Psoas muscle (tissue), 8 donors: ENCODE results near the gene AOAH. TPM values are rescaled to one million over a fixed set of nuclear protein-coding genes. Genes with fewer than 3 reads are reported as not detected.

Experiments
- ATAC-seq, 4 donors: fragments of 200-7000 bp; cut with Tn5 transposase; one replicate each; pipeline ENCODE4 v1.9.1; 2020; ENCODE audit warnings: moderate library complexity in 3 of 4, mild to moderate bottlenecking in 2 of 4
- DNase-seq, 2 donors: peaks; one replicate each; pipeline ENCODE4 v3.0.0-alpha.2; 2020
- H3K27ac ChIP-seq: fragments of 200-600 bp; one replicate; pipeline ENCODE4 v1.8.0; 2022
- H3K27me3 ChIP-seq, 3 donors: fragments of 200-600 bp in 1 of 3; one replicate each; pipeline versions ENCODE4 v1.6.1 to v1.8.0; 2013 to 2022; ENCODE audit warnings: low read length in 2 of 3, mild to moderate bottlenecking in 2 of 3, moderate library complexity in 1 of 3; ENCODE audit not compliant: insufficient read depth in 3 of 3
- H3K36me3 ChIP-seq, 2 donors: fragments of 200-600 bp in 1 of 2; one replicate each; pipeline versions ENCODE4 v1.6.1 to v1.8.0; 2013 to 2022; ENCODE audit warnings: low read depth in 1 of 2, mild to moderate bottlenecking in 1 of 2, moderate library complexity in 1 of 2; ENCODE audit not compliant: insufficient read depth in 1 of 2
- H3K4me1 ChIP-seq: fragments of 200-600 bp; one replicate; pipeline ENCODE4 v1.8.0; 2022
- H3K4me3 ChIP-seq: fragments of 200-600 bp; one replicate; pipeline ENCODE4 v1.8.0; 2022; ENCODE audit warnings: mild to moderate bottlenecking
- H3K9me3 ChIP-seq: fragments of 200-600 bp; one replicate; pipeline ENCODE4 v1.8.0; 2022
- CTCF ChIP-seq: fragments of 200-600 bp; IDR thresholded peaks from one replicate; pipeline ENCODE4 v1.8.0; 2022; ENCODE audit warnings: antibody characterized with exemption
- WGBS, 3 donors: extraction: QIAGEN DNeasy Blood & Tissue Kit; methylation state at CpG; one replicate each; pipeline versions ENCODE4 v1.1.6 to v1.1.7; 2013; 5-methylcytosine and 5-hydroxymethylcytosine counted together
- intact Hi-C, 2 donors: fragments of 100-400 bp; cut with DNase I; formaldehyde crosslinking; loops; one replicate each; pipeline versions ENCODE4 v1.11.0 to v1.14.2; 2022
- polyA plus RNA-seq, 3 donors: library from polyadenylated mRNA; stranded (reverse); fragments of 200-250 nt; gene quantifications; one replicate each; pipeline ENCODE4 v1.2.3, GENCODE V29; 2013
- total RNA-seq, 4 donors: library from RNA; stranded (reverse); fragmentation: NEBNext Ultra II Directional in 2 of 4; extraction: Animal tissue kit (Norgen Biotek cat#: 25700) in 2 of 4; gene quantifications; one replicate each; pipeline versions ENCODE4 v1.2.1 to v1.2.4, GENCODE V29; 2021 to 2023
- donor health status: healthy with polysubstance abuse.
- donor health status: DM: no; HTN: no; CAD: no; lungs with moderate emphysema.
- donor health status: Bipolar disorder and iron deficiency.
- donor health status: healthy.
- donor health status: DM: yes; HTN: yes; CAD: no.
- donor health status: DM: no; HTN: no; CAD: no.
- donor health status: DM: no; HTN: no; CAD: no.
- donor health status: DM: yes; HTN: yes; CAD: no.

The AOAH gene
- total and polyA plus RNA-seq, 7 donors, result 0.04 to 2.1 (median 0.83) TPM

- intact Hi-C loops, result no loop called here
- no peak overlapping the region for H3K4me3 ChIP-seq
- H3K27ac ChIP-seq, result no peak overlapping the region
- H3K27me3 ChIP-seq, result peaks cover 0 to 2% (median 0%) of the 10 kb centered on the region in 3 donors
- WGBS, 3 donors, result 58 to 69% (median 64%) methylated on average over 11 of the region's 11 CpGs
- H3K9me3 ChIP-seq, result no peaks in the 10 kb centered on the region
- TF ChIP-seq CTCF, result no peak
- no peaks in the 10 kb centered on the region for H3K4me1 ChIP-seq
- DNase-seq (no peak), ATAC-seq (no peak)
- no peaks in the 10 kb centered on the region for H3K36me3 ChIP-seq
Measured at GRCh38 chr7:36570528-36571189, 153.6 kb downstream of the AOAH start.

GRCh38 chr7:36568452-36568849 lies 155.8 kb downstream of the AOAH start:
- ATAC-seq, result no peak
- 33 to 50% (median 47%) methylated on average over 1 of the region's 1 CpG for WGBS, 3 donors
- no peak overlapping the region for H3K4me3 ChIP-seq
- no peaks in the 10 kb centered on the region for H3K36me3 ChIP-seq
- DNase-seq, result no peak
- H3K4me1 ChIP-seq, result no peaks in the 10 kb centered on the region
- H3K27ac ChIP-seq, result no peak overlapping the region
- H3K9me3 ChIP-seq, result no peaks in the 10 kb centered on the region
- intact Hi-C loops, result no loop called here
- peaks cover 0 to 2% (median 0%) of the 10 kb centered on the region in 3 donors for H3K27me3 ChIP-seq
- TF ChIP-seq CTCF, result no peak

GRCh38 chr7:36567699-36568451 lies 156.4 kb downstream of the AOAH start:
- no peaks in the 10 kb centered on the region for H3K36me3 ChIP-seq
- intact Hi-C loops, result no loop called here
- no peak overlapping the region for H3K4me3 ChIP-seq
- peaks cover 0 to 2% (median 0%) of the 10 kb centered on the region in 3 donors for H3K27me3 ChIP-seq
- H3K27ac ChIP-seq, result no peak overlapping the region
- no peaks in the 10 kb centered on the region for H3K9me3 ChIP-seq
- WGBS, 3 donors, result 81 to 84% (median 84%) methylated on average over 7 of the region's 7 CpGs
- no peaks in the 10 kb centered on the region for H3K4me1 ChIP-seq
- DNase-seq (no peak), ATAC-seq (no peak)
- no peak for TF ChIP-seq CTCF

- H3K27me3 ChIP-seq, result peaks cover 0 to under 1% (median 0%) of the 10 kb centered on the region in 3 donors
- intact Hi-C loops, result no loop called here
- H3K36me3 ChIP-seq, result no peaks in the 10 kb centered on the region
- no peak for TF ChIP-seq CTCF
- DNase-seq (no peak), ATAC-seq (no peak)
- H3K4me3 ChIP-seq, result no peak overlapping the region
- H3K27ac ChIP-seq, result no peak overlapping the region
- no peaks in the 10 kb centered on the region for H3K4me1 ChIP-seq
- H3K9me3 ChIP-seq, result no peaks in the 10 kb centered on the region
- 70 to 72% (median 71%) methylated on average over 5 of the region's 5 CpGs for WGBS, 3 donors
Measured at GRCh38 chr7:36565792-36566356, 158.4 kb downstream of the AOAH start.
